KMS-11 (cell line): ENCODE data around the gene PHF20.

Source experiments
- H2AFZ ChIP-seq: fragments of 200-600 bp; sonication (generic); 2 replicates; pipeline ENCODE4 v1.6.1; 2016; ENCODE audit warnings: antibody characterized with exemption, mixed run types, low read depth
- H3K27ac ChIP-seq: fragments of 200-600 bp; sonication (generic); 2 replicates; pipeline ENCODE4 v1.6.1; 2016; ENCODE audit warnings: mild to moderate bottlenecking, mixed run types
- H3K27me3 ChIP-seq: fragments of 200-600 bp; sonication (generic); 2 replicates; pipeline ENCODE4 v1.6.1; 2017; ENCODE audit warnings: mild to moderate bottlenecking, low read depth, mixed run types, moderate library complexity; ENCODE audit not compliant: insufficient read depth
- H3K36me3 ChIP-seq: fragments of 200-600 bp; sonication (generic); 2 replicates; pipeline ENCODE4 v1.6.1; 2017; ENCODE audit warnings: mild to moderate bottlenecking, mixed run types; ENCODE audit not compliant: insufficient read depth
- H3K4me1 ChIP-seq: fragments of 200-600 bp; sonication (generic); 2 replicates; pipeline ENCODE4 v1.6.1; 2016; ENCODE audit warnings: mild to moderate bottlenecking, low read depth, mixed run types; ENCODE audit not compliant: poor library complexity, severe bottlenecking
- H3K4me2 ChIP-seq: fragments of 200-600 bp; sonication (generic); 2 replicates; pipeline ENCODE4 v1.7.0; 2016; ENCODE audit warnings: mild to moderate bottlenecking, mixed run types
- H3K4me3 ChIP-seq: fragments of 200-600 bp; sonication (generic); IDR thresholded peaks from 2 replicates; pipeline ENCODE4 v1.6.1; 2017; ENCODE audit warnings: low read depth, low read length, mixed read lengths; ENCODE audit not compliant: insufficient read depth
- H3K79me2 ChIP-seq: fragments of 200-600 bp; sonication (generic); 2 replicates; pipeline ENCODE4 v1.6.1; 2016; ENCODE audit warnings: low read depth, mixed run types; ENCODE audit not compliant: insufficient read depth
- H3K9ac ChIP-seq: fragments of 200-600 bp; sonication (generic); 2 replicates; pipeline ENCODE4 v1.6.1; 2016; ENCODE audit warnings: mild to moderate bottlenecking, mixed run types
- H4K20me1 ChIP-seq: fragments of 200-600 bp; sonication (generic); 2 replicates; pipeline ENCODE4 v1.6.1; 2016; ENCODE audit warnings: mild to moderate bottlenecking, mixed run types; ENCODE audit not compliant: insufficient read depth
- CTCF ChIP-seq: fragments of 200-600 bp; sonication (generic); conservative IDR thresholded peaks from 2 replicates; pipeline ENCODE4 v1.6.1; 2017; ENCODE audit warnings: low read depth, mild to moderate bottlenecking, antibody characterized with exemption, low read length, moderate library complexity, mixed read lengths

Gene PHF20

GRCh38 chr20:35801865-35802264 is 30.1 kb downstream of the PHF20 start:
- no peaks in the 10 kb centered on the region; the same call in 1 of the 2 replicates for H3K36me3 ChIP-seq
- no peaks in the 10 kb centered on the region; the same call in 1 of the 2 replicates for H3K79me2 ChIP-seq
- H4K20me1 ChIP-seq, result no peaks in the 10 kb centered on the region
- no peaks in the 10 kb centered on the region for H3K4me1 ChIP-seq
- H2AFZ ChIP-seq, result no peak overlapping the region
- H3K9ac ChIP-seq, result no peak overlapping the region
- H3K27me3 ChIP-seq, result no peaks in the 10 kb centered on the region
- no peak overlapping the region for H3K4me3 ChIP-seq
- H3K4me2 ChIP-seq, result no peak overlapping the region
- TF ChIP-seq CTCF, result no peak
- H3K27ac ChIP-seq, result no peak overlapping the region

- H2AFZ ChIP-seq, result no peak overlapping the region
- no peak for TF ChIP-seq CTCF
Measured at GRCh38 chr20:35806075-35806474, 34.3 kb downstream of the PHF20 start.

GRCh38 chr20:35807877-35808276 is 36.1 kb downstream of the PHF20 start:
- TF ChIP-seq CTCF, result no peak
- Histone ChIP-seq H3K4me2 (no peak overlapping the region), H3K79me2 (no peaks in the 10 kb centered on the region), H3K4me1 (no peaks in the 10 kb centered on the region), H4K20me1 (no peaks in the 10 kb centered on the region), H3K27me3 (no peaks in the 10 kb centered on the region), H3K4me3 (no peak overlapping the region), H3K27ac (no peak overlapping the region), H3K9ac (no peak overlapping the region), H2AFZ (no peak overlapping the region), H3K36me3 (peaks cover 5% of the 10 kb centered on the region; the same call in 1 of the 2 replicates)

More at GRCh38 chr20:35806075-35806474, 34.3 kb downstream of the PHF20 start:
- H3K36me3 ChIP-seq, result no peaks in the 10 kb centered on the region; the same call in 1 of the 2 replicates
- no peaks in the 10 kb centered on the region for H3K79me2 ChIP-seq
- H3K4me1 ChIP-seq, result no peaks in the 10 kb centered on the region
- no peak overlapping the region for H3K4me3 ChIP-seq
- no peaks in the 10 kb centered on the region for H4K20me1 ChIP-seq
- no peak overlapping the region for H3K4me2 ChIP-seq
- no peaks in the 10 kb centered on the region for H3K27me3 ChIP-seq
- no peak overlapping the region for H3K9ac ChIP-seq
- H3K27ac ChIP-seq, result no peak overlapping the region

- H3K4me3 ChIP-seq, result no peak overlapping the region
- no peaks in the 10 kb centered on the region for H4K20me1 ChIP-seq
- no peak overlapping the region for H3K27ac ChIP-seq
- TF ChIP-seq CTCF, result no peak
- H3K9ac ChIP-seq, result no peak overlapping the region
- no peaks in the 10 kb centered on the region for H3K27me3 ChIP-seq
- peaks cover 34% of the 10 kb centered on the region for H3K4me1 ChIP-seq
- no peak overlapping the region for H2AFZ ChIP-seq
- no peaks in the 10 kb centered on the region for H3K79me2 ChIP-seq
- no peak overlapping the region for H3K4me2 ChIP-seq
- no peaks in the 10 kb centered on the region for H3K36me3 ChIP-seq
Measured at GRCh38 chr20:35820715-35821114, 48.9 kb downstream of the PHF20 start.

GRCh38 chr20:35821807-35822242 is 50.0 kb downstream of the PHF20 start:
- H3K4me2 ChIP-seq, result no peak overlapping the region
- no peaks in the 10 kb centered on the region for H3K79me2 ChIP-seq
- H4K20me1 ChIP-seq, result no peaks in the 10 kb centered on the region

More at GRCh38 chr20:35821807-35822242, 50.0 kb downstream of the PHF20 start:
- Histone ChIP-seq H3K9ac (no peak overlapping the region), H3K27ac (no peak overlapping the region), H3K4me1 (peaks cover 34% of the 10 kb centered on the region), H3K36me3 (no peaks in the 10 kb centered on the region), H2AFZ (no peak overlapping the region), H3K4me3 (no peak overlapping the region), H3K27me3 (no peaks in the 10 kb centered on the region)
- no peak for TF ChIP-seq CTCF
